NCI-H748 (cell line): ENCODE results near the gene MYO1F.
"Not testable (repeated sequence)": the region's sequence is repeated elsewhere in the genome, so short reads cannot be mapped to it uniquely, and the experiment has no call there.

Experiments used
- DNase-seq: peaks from one replicate; lab custom pipeline; 2025; ENCODE audit not compliant: unreplicated experiment; lab: John Stamatoyannopoulos, UW

The MYO1F gene

GRCh38 chr19:8567522-8568172 lies 9.6 kb downstream of the MYO1F start:
- DNase-seq: no peak

GRCh38 chr19:8566855-8567254 lies 10.4 kb downstream of the MYO1F start:
- no peak for DNase-seq

GRCh38 chr19:8564866-8565265 lies 12.4 kb downstream of the MYO1F start:
- DNase-seq: not testable (repeated sequence)

DNA sequence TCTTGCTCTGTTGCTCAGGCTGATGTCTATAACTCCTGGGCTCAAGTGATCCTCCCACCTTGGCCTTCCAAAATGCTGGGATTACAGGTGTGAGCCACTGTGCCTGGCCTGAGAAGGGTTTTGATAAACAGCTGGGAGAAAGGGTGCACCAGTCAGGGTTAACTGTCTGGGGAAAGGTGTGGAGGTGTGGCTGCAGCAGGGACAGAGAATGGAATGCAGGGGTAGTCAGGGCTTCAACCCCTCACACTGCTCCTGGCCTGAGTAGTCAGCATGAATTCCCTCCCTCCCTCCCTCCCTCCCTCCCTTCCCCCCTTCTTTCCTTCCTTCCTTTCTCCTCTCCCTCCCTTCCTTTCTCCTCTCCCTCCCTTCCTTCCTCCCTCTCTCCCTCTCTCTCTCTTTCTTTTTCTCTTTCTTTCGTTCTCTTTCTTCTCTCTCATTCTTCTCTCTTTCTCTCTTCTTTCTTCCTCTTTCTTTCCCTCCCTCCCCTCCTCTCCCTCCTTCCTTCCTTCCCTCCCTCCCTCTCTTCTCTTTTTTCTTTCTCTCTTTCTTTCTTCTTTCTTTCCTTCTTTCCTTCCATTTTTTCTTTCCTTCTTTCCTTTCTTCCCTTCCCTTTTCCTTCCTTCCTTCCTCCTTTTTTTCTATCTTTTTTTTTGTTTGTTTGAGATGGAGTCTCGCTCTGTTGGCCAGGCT lies 16.0 kb downstream of the MYO1F start:
- no peak for DNase-seq

- no peak for DNase-seq
Observed at GRCh38 chr19:8558325-8558724, 18.9 kb downstream of the MYO1F start.

- DNase-seq: no peak
Observed at GRCh38 chr19:8557642-8558238, 19.5 kb downstream of the MYO1F start.

GRCh38 chr19:8553729-8554128 lies 23.5 kb downstream of the MYO1F start:
- not testable (repeated sequence) for DNase-seq

- DNase-seq: no peak
Observed at GRCh38 chr19:8552810-8553209, 24.4 kb downstream of the MYO1F start.

GRCh38 chr19:8550070-8550469 lies 27.2 kb downstream of the MYO1F start:
- no peak for DNase-seq

DNA sequence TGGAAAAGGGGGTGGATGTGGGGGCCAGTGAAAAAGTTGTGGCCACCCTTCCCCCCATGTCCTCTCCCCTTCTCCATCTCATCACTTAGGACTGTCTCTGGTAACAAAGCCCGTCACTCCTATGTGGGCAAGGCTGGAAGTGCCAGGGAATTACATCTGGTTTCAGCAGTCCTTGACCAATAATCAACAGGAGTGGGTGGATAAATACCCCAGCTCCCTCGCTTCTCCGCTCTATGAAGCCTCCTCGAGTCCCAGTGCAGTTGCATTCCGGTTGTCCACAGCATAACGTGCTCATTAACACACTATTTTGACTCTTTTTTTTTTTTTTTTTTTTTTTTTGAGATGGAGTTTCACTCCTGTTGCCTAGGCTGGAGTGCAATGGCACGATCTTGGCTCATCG lies 31.5 kb downstream of the MYO1F start:
- DNase-seq: no peak

DNA sequence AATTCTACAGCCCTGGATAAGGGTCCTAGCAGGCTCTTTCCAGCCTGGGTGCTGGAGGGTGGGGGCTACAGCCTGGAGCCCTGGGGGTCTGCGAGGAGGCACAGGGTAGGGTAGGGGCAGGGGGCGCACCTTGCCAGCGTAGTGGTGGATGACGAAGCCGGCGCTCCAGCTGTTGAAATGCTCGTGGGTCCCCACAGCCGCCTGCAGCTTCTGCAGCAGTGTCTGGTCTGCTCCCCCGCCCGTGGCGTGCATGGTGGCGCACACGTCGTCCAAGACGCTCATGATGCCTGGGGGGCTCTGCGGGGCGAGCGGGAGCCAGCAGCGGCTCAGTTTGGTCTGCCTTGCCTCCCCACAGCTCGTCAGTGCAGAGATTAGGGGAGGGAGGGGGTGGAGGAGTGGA lies 33.1 kb downstream of the MYO1F start:
- no peak for DNase-seq

DNA sequence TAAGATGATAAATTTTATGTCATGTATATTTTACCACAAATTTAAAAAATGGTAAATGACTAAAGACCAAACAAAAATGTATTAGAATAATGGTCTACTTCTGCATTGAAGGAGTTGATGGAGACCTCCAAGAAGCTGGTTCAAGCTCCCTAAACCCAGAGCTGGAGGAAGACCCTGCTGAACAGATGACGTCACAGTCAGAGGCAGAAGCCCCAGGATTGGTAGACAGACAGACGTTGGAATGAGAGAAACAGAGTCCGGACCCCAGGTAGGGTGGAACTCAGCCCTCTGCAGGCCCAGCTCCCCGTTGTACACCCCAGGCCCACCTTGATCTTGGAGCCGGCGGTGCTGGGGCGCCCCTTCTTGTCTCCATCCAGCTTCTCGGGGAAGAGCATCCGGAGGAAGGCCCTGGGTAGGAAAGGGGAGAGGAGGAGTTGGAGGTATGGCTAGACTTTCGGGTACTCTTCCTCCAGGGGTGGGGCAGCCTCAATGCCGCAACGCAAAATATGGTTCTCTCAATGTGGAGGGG lies 37.6 kb downstream of the MYO1F start:
- DNase-seq: no peak

DNA sequence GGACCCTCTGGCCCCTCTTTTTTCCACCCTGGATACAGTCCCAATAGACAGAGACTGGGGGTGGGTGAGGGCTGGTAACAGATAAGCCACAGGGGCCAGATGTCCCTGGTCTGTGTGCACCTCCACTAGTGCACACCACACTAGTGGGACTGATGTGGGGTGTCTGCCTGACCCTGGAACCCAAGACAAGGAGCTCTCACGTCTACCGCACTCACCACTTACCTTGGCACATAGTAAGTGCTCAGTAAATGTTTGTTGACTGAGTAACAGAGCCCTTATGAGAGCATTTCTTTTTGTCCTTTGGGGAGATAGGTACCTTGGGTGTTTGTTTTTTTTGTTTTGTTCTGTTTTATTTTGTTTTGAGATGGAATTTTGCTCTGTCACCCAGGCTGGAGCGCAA lies 40.1 kb downstream of the MYO1F start:
- DNase-seq: no peak

GRCh38 chr19:8536282-8536681 lies 41.0 kb downstream of the MYO1F start:
- DNase-seq: no peak

- DNase-seq: no peak
Observed at GRCh38 chr19:8532225-8532624, 45.0 kb downstream of the MYO1F start.

DNA sequence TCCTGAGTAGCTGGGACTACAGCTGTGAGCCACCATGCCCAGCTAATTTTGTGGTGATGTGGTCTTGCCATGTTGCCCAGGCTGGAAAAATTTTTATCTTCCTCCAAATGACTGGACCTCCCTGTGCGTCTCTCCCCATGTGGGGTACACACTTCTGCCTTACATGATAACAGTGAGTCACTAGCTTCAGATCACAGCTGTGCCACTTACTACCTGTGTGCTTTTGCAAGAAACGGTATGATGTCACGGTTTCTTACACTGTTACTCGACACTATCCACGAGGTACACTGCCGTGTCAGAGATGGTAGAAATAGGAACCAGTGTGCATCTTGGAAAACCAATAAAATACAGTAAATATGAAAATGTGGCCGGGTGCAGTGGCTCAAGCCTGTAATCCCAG lies 45.8 kb downstream of the MYO1F start:
- no peak for DNase-seq

GRCh38 chr19:8530061-8530679 lies 47.1 kb downstream of the MYO1F start:
- no peak for DNase-seq

- no peak for DNase-seq
Observed at GRCh38 chr19:8529369-8530006, 47.8 kb downstream of the MYO1F start.

GRCh38 chr19:8528500-8528899 lies 48.7 kb downstream of the MYO1F start:
- no peak for DNase-seq

DNA sequence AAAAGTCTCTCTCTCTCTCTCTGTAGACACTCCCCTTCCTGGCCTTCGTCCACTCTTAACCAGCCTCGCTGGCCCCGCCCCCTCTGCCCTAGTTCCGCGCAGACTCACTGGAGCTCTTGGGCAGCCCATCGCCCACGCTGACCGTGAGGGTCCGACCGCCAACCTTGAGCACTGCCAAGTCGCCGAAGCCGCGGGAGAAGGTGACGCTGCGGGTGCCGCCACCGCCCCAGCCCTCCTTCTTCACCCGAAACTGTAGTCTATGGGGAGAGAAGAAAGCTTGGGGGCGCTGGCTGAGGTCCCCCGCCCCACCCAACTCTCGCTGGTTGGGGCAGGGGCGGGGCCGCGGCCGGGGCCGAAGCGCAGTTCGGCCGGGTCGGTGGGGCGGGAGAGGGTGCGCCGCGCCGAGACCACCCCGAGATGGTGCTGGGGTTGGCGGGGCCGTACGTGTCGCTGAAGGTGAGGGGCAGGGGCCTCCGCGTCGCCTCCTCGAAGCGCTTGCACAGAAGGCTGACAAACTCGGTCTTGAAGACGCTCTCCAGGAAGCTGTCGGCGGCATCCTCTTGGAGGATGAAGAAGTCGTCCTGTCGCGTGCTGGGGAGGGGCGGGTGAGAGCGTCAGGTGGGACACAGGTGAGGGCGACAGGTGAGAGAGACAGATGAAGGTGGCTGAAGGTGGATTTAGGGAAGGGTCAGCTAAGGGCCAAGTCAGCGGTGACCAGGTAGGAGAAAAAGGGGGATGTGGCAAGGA lies 50.7 kb downstream of the MYO1F start:
- DNase-seq: no peak

GRCh38 chr19:8525401-8525684 lies 51.9 kb downstream of the MYO1F start:
- no peak for DNase-seq
